HG03442 (cell line): Measurements from ENCODE around the gene KCND1.
A peak's percentile ranks its signal among the peaks of the same experiment; 100 is the strongest.

Source experiments
- ATAC-seq: cut with Tn5 transposase; IDR thresholded peaks from one replicate; pipeline ENCODE4 v1.9.1; 2021; ENCODE audit warnings: mild to moderate bottlenecking, moderate library complexity; ENCODE audit not compliant: unreplicated experiment

The KCND1 gene

DNA sequence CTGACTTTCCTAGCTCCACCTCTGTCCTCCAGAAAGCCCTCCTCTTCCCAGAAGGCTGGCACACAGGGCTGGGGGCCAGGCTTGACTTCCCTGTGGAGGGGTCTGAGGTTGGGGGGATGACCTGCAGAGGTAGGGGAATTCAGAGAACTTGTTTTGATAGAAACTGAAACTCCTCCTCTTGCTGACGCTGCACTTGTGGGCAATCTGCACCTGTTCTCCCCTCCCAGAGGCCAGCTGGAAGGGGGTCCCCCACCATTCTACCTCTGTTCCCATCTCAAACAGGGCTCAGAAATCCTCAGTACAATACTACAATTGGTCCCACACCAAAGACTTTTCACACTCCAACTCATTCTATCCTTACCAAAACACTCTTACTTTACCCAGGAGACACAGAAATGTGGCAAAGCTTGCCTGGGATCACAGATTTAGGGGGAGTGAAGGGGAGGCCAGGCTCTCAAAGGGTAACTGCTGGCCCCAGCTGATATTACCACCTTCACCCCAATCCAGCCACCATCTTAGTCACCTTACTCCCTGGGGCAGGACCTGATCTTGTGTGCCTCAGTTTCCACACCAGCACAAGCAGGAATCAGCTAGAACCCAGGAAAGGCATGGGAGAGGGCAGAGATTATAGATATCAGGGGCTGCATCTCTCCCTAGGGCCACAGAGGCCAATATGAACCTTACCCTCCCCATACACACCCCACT is 32.8 kb downstream of the KCND1 start:
- peak; percentile 44 for ATAC-seq

DNA sequence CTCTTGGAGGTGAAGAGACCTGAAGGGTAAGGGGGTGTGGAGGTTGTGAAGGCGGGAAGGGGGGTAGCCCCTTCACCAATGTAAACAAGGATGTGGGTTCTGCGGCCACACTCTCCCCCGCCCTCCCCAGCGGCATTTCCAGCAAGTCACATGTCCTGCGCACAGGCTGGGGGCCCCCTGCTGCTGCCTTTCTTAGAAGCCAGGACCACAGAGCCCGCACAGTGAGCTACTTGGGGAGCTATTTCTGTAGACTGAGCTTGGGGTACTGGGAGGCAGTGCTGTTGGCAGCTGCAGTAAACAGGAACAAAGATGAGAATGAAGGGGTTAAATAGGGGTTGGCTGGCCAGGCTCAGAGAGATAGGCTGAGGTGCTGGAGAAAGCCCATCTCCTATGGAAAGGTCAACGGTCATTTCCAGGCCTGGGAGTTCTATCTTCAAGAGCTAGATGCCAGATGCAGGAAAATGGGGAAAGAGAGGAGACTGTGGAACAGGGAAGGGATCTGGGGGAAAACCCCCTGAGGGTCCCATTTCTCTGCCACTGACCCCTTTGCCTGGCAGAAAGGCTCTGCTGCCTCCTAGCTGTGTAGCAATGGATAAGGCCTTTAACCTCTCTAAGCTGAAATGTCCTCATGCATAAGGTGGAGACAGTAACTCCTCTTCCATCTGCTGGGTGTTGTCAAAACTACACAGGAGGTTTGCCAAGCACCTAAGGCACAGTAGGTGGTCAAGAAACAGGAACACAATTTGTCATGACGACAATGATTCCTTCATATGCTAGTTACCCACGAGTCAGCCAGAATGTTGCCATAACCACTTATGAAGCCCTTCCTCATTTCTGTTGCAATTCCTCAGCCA is 34.4 kb downstream of the KCND1 start:
- ATAC-seq = peak; percentile 60

DNA sequence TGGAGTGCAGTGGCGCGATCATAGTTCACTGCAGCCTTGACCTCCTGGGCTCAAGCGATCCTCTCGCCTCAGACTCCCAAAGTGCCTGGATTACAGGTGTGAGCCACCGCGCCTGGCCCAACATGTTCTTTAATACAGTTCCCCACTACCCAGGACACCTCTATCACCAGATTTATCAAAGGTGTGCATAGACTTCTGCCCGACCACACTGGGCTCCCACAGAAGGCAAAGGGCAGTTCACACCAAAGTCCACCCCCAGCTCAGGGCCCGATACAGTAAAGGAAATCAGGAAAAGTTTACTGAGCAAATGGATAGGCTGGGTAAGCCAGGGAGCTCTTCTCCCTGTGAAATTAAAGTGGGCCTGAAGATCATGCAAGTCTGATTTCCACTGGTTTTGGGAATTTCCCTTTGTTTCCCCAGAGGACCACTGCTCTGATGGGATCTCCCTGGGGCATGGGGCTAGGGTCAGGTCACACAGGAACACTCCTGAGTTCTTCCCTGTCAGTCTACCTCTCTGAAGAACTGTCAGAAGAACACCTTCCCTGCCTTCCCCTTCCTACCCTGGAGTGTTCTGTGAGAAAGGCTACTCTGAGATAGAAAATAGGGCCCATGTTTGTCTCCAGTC is 35.1 kb downstream of the KCND1 start:
- ATAC-seq = no peak

DNA sequence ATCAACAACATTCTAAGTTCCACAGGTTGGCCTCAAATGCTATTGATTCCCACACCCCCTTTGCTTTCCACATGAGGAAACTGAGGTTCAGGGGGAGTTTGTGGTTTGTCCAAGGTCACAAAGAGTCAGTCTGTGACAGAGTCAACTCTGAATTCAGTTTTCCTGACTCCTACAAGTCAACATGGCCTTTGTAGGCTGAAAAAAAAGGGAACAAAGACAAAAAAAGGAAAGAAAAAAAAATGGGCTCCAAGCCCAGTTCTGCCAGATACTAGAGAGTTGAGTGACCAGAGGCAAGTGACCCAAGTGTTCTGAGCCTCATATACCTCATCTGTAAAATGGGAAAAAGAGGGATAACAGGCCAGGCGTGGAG is 36.4 kb downstream of the KCND1 start:
- ATAC-seq = no peak

DNA sequence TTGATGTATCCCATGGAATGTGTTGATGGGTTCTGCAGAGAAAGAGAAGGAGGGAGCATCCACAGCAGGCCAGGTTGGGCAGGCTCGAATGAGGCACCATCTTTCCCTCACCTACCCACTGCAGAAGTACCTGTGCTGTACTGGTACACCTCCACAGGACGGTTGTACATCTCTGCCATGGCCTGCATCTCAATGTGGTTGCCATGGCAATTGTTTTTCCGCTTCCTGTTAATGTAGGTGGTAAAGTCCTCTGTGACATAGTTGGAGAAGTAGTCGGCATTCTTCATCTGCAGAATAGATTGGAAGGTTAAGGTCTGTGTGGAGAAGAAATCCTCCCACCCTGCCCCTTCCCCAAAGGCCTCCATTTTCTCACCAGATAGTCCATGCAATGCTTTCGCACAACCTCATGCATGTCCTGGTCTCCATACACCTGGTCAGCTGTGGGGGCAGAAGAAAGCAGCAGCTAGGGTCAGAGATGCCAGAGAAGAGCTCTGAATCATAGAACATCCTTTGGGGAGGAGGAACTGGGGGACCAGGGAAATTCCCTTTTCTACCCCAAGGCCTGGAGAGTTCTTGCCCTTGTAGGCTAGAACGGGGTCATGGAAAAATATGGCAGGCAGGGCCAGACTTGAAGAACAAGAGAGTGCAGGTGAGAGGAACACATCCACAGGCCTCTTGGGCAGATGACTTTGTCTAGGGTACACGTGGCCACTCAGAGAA is 36.9 kb downstream of the KCND1 start:
- no peak for ATAC-seq

DNA sequence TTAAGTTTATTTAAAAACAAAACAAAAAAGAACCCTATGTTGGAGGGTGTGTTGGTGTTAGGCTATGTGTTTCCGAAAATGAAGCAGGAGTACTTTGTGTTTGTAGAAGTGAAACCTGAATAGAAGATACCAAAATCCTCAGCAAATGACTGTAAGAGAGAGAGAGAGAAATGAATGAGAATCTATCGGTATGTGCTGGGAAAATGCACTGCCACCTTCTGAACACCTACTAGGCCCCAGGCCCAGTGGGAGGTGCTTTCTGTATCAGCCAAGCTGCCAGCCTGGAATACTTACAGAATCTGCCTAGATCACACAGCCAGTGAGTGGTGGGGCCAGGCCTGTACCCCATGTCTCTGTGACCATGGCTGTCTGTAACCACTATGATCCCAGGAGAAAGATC is 37.9 kb downstream of the KCND1 start:
- no peak for ATAC-seq

DNA sequence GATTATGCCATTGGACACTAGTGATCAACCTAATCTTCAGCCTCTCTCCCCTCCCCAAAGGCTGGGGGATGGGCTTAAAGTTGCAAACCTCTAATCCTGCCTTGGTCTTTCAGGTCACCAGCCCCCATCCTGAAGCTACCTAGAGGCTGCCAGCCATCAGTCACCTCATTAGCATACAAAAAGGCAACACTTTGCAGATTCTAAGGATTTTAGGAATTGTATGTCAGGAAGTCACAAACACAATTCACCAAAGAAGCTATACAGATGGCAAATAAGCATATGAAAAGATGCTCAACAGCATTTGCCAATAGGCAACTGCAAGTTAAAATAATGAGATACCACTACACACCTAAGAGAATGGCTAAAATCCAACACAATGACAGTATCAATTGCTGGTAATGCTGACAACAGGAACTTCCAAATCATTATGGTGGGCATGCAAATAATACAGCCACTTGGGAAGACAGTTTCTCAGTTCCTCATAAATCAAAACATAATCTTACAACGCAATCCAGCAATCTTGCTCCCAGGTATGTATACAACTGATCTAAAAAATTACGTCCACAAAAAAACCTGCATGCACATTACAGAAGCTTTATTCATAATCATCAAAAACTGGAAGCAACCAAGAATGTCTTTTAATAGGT is 43.8 kb downstream of the KCND1 start:
- ATAC-seq = no peak

DNA sequence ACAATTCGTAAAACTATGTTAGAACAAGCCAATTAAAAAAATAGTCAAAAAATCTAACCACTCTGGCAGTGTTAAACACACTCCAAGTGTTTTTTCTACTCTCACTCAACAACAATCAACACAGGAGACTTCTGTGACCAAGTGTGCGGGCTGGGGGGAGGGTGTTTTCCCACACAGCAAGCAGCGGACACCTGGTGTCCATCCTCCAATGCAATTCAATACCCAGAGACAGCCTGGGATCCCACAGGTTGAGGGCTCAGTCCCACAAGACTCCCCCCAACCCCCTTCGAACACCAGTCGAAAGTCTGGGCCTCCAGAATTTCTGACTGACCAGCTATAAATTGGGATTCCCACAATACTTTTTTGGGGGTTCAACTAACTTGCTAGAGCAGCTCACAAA is 44.5 kb downstream of the KCND1 start:
- no peak for ATAC-seq

DNA sequence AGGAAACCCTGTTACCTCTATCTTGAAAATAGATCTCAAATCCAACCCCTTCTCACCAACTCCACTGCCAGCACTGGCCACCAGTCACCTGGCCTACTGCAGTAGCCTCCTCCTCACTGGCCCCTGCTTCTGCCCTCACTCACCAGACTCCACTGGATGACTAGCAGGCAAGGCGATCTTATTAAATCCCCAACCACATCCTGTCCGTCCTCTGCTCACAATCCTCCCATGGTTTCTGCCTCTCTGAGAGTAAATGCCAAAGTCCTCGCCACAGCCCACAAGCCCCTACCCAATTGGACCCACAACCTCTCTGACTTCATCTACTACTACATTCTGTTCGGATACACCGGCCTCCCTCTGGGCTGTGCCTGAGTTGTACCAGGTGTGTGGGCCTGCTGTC is 47.4 kb downstream of the KCND1 start:
- no peak for ATAC-seq

DNA sequence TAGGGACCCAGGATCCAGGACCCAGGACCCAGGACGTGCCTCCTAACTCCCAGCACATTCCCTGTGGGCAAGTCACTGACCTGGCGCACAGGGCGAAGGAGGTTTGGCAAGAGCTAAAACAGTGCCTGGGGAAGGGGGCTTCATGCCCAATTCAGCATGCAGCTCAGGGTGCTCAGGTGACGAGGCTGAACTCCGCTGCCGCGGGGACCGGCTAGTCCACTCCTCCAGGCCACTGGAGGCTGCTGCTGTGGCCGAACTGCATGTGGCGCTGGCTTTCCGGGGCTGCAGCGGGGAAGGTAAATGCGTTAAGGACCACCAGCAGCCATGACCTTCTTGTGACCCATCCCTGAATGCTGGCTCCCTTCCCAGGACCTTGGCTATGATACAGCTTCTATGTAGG is 47.9 kb downstream of the KCND1 start:
- ATAC-seq = no peak

DNA sequence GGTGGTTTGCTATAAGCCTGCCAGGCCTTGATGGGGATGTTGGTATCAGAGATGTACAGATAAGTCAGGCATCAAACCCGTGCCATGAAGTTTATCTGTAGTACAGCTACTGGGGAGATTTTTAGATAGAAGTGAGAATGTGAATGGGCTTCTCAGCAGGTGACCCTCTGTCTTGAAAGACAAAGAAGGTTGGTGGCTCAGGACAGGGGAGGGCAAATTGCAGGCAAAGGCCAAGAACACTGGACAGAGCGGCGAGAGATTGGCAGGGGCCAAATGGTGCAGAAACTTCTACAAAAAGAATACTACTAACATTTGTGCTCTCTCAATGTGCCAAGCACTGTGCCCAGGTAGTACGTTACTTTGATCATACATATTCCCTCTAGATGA is 50.9 kb downstream of the KCND1 start:
- ATAC-seq = no peak

DNA sequence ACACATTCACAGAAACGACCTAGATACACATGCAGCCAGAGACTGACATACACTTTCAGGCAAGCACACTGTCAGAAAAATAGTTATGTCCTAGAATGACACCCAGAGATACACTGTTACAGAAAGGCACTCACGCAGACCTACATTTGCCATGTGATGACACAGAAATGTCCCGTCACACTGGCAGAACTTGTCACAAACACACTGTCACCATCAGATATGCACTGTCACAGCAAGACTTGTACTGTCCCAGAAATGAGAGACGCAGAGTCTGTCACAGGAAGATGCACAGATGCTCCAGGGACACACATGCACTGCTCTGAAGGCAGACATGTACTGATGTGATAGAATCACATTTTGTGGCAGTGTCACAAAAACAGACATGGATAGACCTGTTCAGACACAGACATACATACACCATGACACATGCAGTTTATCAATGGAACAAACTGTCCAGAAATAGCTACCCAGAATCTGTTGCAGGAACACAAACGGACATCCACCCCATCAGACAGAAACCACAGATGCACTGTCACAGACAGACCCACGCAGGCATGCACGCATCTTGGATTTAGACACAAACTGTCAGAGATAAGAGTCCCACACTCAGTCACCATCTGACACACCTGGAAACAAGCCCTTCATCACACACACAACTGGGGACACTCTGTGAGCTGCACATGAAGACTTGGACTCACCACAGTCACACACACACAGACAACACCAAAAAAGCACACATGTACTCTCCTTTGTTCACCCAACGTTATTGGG is 51.5 kb downstream of the KCND1 start:
- no peak for ATAC-seq

DNA sequence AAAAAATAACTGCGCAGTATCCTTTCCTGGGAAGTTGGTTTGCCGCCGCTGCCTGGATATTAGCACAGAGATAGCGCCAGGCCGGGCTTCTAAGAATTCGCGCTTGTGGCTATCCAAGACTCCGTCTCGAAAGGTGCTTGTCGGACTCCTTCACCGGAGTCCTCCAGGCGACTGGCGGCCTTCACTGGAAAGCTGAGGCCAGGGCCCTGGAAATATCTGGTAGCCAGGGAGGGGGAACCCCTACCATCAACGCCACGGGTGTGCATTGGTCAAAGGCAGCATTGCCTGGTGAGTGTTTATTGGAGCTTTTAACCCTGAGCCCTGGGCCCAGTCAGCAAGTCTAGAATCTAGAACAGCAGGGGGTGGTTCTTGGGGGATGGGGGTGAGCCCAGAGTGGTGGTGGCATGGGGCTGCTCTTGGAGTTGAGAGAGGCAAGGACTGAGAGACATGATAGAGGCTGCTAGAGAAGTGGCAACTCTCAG is 52.2 kb downstream of the KCND1 start:
- ATAC-seq = peak; percentile 22

DNA sequence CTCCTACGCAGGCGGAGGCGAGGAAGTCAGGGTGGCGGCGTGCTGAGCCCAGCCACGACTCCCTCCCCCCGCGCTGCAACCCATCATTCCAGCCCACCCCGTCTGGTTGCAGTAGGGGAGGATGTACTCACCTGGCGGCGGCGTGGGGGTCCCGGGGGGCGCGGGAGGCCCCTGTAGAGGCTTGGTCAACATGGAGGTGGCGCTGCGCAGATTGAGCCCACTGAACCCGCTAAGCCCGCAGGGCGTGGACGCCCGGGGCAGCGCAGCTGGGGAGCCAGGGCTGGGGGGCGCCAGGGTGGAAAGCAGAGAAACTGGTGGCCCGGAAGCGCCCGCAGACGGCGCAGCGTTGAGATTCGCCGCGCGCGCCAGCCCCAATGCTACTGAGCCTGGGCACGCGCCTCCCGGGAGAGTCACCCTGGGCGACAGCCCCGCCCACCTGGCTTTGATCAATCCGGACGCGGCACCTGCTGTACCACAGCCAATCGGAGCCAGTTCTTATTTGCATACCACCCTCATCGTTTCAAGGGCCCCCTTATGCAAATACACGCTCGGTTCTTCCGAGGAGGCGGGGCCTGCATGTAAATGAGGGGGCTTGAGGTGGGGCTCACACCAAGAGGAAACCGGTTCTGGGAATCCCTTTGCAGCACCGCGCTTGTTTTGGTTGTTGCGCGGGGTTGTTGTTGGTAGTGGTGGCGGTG is 52.9 kb downstream of the KCND1 start, which contains the start of gene PIM2:
TSS of gene PIM2 (minus strand) at position 382 of the 698 bp plus-strand sequence. CDS start at position 192, 190 bp downstream.
- ATAC-seq = peak; percentile 70

DNA sequence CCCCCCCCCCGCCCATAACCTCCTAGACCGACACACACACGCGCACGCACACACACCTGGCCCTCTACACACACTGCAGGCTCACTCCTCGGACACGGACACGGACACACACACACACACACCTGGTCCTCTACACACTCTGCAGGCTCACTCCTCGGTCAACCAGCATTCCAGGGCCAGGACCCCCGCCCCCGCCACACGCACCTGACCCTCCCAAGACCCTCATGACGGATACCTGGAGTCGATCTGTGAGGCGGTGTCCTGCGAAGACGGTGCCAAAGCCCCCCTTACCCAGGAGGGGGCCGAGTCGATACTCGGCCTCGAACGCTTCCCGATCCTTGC is 53.4 kb downstream of the KCND1 start:
- no peak for ATAC-seq

DNA sequence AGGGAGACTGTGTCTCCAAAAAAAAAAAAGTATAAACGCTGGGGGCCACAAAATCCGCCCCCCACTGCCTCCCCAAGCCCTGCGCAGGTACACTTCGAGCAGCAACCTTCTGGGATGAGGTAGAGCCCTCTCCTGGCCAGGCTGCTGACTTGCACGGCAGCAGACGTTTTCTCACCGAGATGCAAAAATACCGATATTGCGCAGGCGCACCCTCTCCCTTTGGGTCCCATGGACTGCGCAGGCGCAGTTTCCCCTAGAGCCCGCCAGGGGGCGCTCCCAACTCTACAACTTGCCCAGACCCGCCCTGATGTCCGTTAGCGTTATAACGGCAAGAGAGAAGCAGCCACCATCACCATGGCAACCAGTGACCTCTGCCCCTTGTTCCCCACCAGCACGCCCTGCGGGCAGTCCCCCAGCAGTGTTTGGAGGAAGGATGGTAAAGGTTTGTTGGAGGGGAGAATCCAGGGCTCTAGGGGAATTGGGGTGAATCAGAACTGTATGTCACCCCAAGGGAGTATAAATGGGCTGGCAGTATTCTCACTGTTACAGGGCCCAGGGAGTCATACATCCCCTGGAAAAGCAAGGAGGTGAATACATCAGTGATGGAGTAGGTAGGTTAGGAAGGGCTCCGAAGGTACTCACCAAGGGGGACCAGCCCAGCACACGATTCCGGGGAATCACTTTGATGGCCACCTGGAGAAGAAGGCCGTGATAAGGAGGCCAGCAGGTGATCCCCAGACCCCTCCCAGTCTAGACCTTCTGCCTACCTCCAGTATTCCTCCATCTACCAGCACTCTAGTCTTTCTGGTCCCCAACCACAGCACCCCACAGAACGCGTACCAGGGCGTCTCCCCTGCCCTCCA is 54.3 kb downstream of the KCND1 start:
- peak; percentile 37 for ATAC-seq

DNA sequence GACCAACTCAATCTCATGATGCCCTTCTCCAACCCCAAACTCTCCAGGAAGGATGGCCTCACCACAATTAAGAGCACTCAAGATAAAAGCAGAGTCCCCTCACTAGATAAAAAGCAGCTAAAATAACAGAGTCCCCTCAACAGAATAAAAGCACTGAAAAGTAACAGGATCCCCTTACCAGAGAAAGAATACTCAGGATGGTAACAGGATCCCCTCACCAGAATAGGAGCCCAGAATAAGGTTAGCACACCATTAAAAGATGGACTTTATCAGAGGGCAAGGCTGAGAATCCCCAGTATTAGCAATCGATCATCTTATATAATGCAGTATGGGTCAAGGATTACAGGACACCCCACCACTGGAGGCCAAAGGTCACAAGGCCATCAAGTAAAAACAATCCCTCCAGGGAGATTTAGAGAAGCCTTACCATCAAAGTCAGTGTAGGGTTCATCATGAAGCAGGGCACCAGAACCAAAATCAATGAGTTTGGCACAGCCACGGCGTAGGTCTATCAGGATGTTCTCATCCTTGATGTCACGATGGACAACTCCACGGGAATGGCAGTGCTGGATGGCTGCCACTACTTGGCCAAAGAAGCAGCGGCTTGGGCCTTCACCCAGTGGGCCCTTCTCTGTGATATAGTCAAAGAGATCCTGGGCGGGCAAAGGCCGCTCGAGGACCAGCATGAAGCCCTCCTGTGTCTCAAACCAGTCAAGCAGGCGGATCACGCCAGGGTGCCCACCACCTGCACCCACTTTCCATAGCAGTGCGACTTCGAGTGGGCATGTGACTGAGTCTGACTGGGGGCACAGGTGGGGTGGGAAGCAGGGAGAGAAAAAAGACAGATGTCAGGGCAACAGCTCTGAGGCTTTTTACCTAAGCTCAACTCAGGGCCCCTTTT is 56.8 kb downstream of the KCND1 start:
- ATAC-seq = no peak
